SK-N-SH treated with all-trans-retinoic acid at 6 μM for 48 hours (cell line): Measurements from ENCODE around the gene ZNF710.
"Not testable (repeated sequence)": the region's sequence is repeated elsewhere in the genome, so short reads cannot be mapped to it uniquely, and the experiment has no call there.

Experiments
- ATAC-seq: fragments of 200-7000 bp; cut with Tn5 transposase; 3 replicates; pipeline ENCODE4 v1.9.1; 2020; ENCODE audit warnings: mild to moderate bottlenecking, moderate library complexity
- ARNTL ChIP-seq: fragments of 450-650 bp; formaldehyde crosslinking; IDR thresholded peaks from 2 replicates; pipeline ENCODE4 v1.5.0; 2020; ENCODE audit warnings: low read depth, mild to moderate bottlenecking, moderate library complexity, borderline replicate concordance
- BACH2 ChIP-seq: fragments of 250-450 bp; sonication (Bioruptor Pico); IDR thresholded peaks from 2 replicates; pipeline ENCODE4 v1.9.0; 2021; ENCODE audit warnings: mild to moderate bottlenecking, borderline replicate concordance
- CREB5 ChIP-seq: fragments of 250-450 bp; sonication (Bioruptor Pico); IDR thresholded peaks from 2 replicates; pipeline ENCODE4 v1.5.1; 2020; ENCODE audit warnings: low read depth, mild to moderate bottlenecking, moderate library complexity
- CSDC2 ChIP-seq: fragments of 250-450 bp; sonication (Bioruptor Pico); IDR thresholded peaks from 2 replicates; pipeline ENCODE4 v1.5.0; 2020; ENCODE audit warnings: mild to moderate bottlenecking, moderate library complexity
- ESRRG ChIP-seq: fragments of 250-450 bp; sonication (Bioruptor Pico); IDR thresholded peaks from 2 replicates; pipeline ENCODE4 v1.6.1; 2021; ENCODE audit warnings: mild to moderate bottlenecking
- GLIS3 ChIP-seq: fragments of 250-450 bp; sonication (Bioruptor Pico); IDR thresholded peaks from 2 replicates; pipeline ENCODE4 v1.5.0; 2020; ENCODE audit warnings: mild to moderate bottlenecking, moderate library complexity
- ISL1 ChIP-seq: fragments of 250-450 bp; sonication (Bioruptor Pico); IDR thresholded peaks from 2 replicates; pipeline ENCODE4 v2.1.2; 2022; ENCODE audit warnings: mild to moderate bottlenecking, moderate library complexity
- OSR1 ChIP-seq: fragments of 250-450 bp; sonication (Bioruptor Pico); IDR thresholded peaks from 2 replicates; pipeline ENCODE4 v1.8.0; 2022; ENCODE audit warnings: moderate library complexity, mild to moderate bottlenecking, inconsistent platforms
- PATZ1 ChIP-seq: fragments of 250-450 bp; sonication (Bioruptor Pico); IDR thresholded peaks from 2 replicates; pipeline ENCODE4 v1.8.0; 2020; ENCODE audit warnings: mild to moderate bottlenecking, moderate library complexity, borderline replicate concordance
- POU6F1 ChIP-seq: fragments of 250-450 bp; sonication (Bioruptor Pico); IDR thresholded peaks from 2 replicates; pipeline ENCODE4 v1.8.0; 2021; ENCODE audit warnings: low read depth, mild to moderate bottlenecking, moderate library complexity, borderline replicate concordance
- PPARA ChIP-seq: fragments of 250-450 bp; sonication (Bioruptor Pico); IDR thresholded peaks from 2 replicates; pipeline ENCODE4 v1.5.0; 2020; ENCODE audit warnings: mild to moderate bottlenecking, borderline replicate concordance
- RARB ChIP-seq: fragments of 250-450 bp; sonication (Bioruptor Pico); IDR thresholded peaks from 2 replicates; pipeline ENCODE4 v1.8.0; 2021; ENCODE audit warnings: mild to moderate bottlenecking, moderate library complexity
- SNAI2 ChIP-seq: fragments of 250-450 bp; sonication (Bioruptor Pico); IDR thresholded peaks from 2 replicates; pipeline ENCODE4 v1.5.0; 2020; ENCODE audit warnings: mild to moderate bottlenecking, moderate library complexity
- TCF4 ChIP-seq: fragments of 250-450 bp; sonication (Bioruptor Pico); IDR thresholded peaks from 2 replicates; pipeline ENCODE4 v1.8.0; 2021; ENCODE audit warnings: mild to moderate bottlenecking, moderate library complexity, borderline replicate concordance
- TOX ChIP-seq: fragments of 250-450 bp; sonication (Bioruptor Pico); IDR thresholded peaks from 2 replicates; pipeline ENCODE4 v1.8.0; 2021; ENCODE audit warnings: mild to moderate bottlenecking, moderate library complexity, borderline replicate concordance
- TSHZ2 ChIP-seq: fragments of 250-450 bp; sonication (Bioruptor Pico); IDR thresholded peaks from 2 replicates; pipeline ENCODE4 v1.5.0; 2020; ENCODE audit warnings: mild to moderate bottlenecking, moderate library complexity
- ZC3H10 ChIP-seq: fragments of 250-450 bp; sonication (Bioruptor Pico); IDR thresholded peaks from 2 replicates; pipeline ENCODE4 v1.5.1; 2021; ENCODE audit warnings: mild to moderate bottlenecking, moderate library complexity
- ZFP3 ChIP-seq: fragments of 250-450 bp; sonication (Bioruptor Pico); IDR thresholded peaks from 2 replicates; pipeline ENCODE4 v1.5.0; 2020; ENCODE audit warnings: mild to moderate bottlenecking, moderate library complexity
- ZFP30 ChIP-seq: fragments of 450-650 bp; formaldehyde crosslinking; IDR thresholded peaks from 2 replicates; pipeline ENCODE4 v1.5.0; 2022; ENCODE audit warnings: mild to moderate bottlenecking, moderate library complexity
- ZNF565 ChIP-seq: fragments of 450-650 bp; formaldehyde crosslinking; conservative IDR thresholded peaks from 2 replicates; pipeline ENCODE4 v1.5.0; 2020; ENCODE audit warnings: low read depth, mild to moderate bottlenecking, moderate library complexity
- ZNF70 ChIP-seq: fragments of 450-650 bp; formaldehyde crosslinking; IDR thresholded peaks from 2 replicates; pipeline ENCODE4 v1.5.0; 2020; ENCODE audit warnings: mild to moderate bottlenecking, moderate library complexity
- ZNF8 ChIP-seq: fragments of 450-650 bp; formaldehyde crosslinking; IDR thresholded peaks from 2 replicates; pipeline ENCODE4 v1.5.0; 2020; ENCODE audit warnings: mild to moderate bottlenecking, moderate library complexity

ZNF710 gene

GRCh38 chr15:89976246-89976600 is 24.9 kb upstream of the ZNF710 start:
- no peak for TF ChIP-seq ISL1 (CRISPR knock-in tag)
- no peak for TF ChIP-seq ZNF565 (CRISPR knock-in tag)
- TF ChIP-seq POU6F1 (CRISPR knock-in tag): no peak

GRCh38 chr15:89977836-89978235 is 23.3 kb upstream of the ZNF710 start:
- not testable (repeated sequence) for ATAC-seq

More at GRCh38 chr15:89976246-89976600, 24.9 kb upstream of the ZNF710 start:
- no peak for ATAC-seq

- TF ChIP-seq ZFP3 (CRISPR knock-in tag): no peak
- TF ChIP-seq BACH2 (CRISPR knock-in tag): no peak
- no peak for TF ChIP-seq PATZ1 (CRISPR knock-in tag)
- TF ChIP-seq TCF4: no peak
- no peak for TF ChIP-seq ISL1 (CRISPR knock-in tag)
- TF ChIP-seq TOX (CRISPR knock-in tag): no peak
- no peak for TF ChIP-seq ZNF8 (CRISPR knock-in tag)
- TF ChIP-seq, all 23 proteins: peak for 0
- no peak for ATAC-seq
Observed at GRCh38 chr15:89978914-89979313, 22.2 kb upstream of the ZNF710 start.

- no peak for TF ChIP-seq TOX (CRISPR knock-in tag)
- TF ChIP-seq CSDC2: no peak
- no peak for TF ChIP-seq SNAI2
- no peak for TF ChIP-seq RARB (CRISPR knock-in tag)
- TF ChIP-seq ZFP30 (CRISPR knock-in tag): no peak
- TF ChIP-seq ZNF70 (CRISPR knock-in tag): no peak
- no peak for TF ChIP-seq ARNTL (CRISPR knock-in tag)
- TF ChIP-seq PPARA (CRISPR knock-in tag): no peak
- no peak for TF ChIP-seq OSR1 (CRISPR knock-in tag)
- no peak for TF ChIP-seq PATZ1 (CRISPR knock-in tag)
- no peak for TF ChIP-seq TSHZ2 (CRISPR knock-in tag)
- no peak for TF ChIP-seq ISL1 (CRISPR knock-in tag)
- no peak for TF ChIP-seq ZNF8 (CRISPR knock-in tag)
- TF ChIP-seq TCF4: no peak
- TF ChIP-seq CREB5 (CRISPR knock-in tag): no peak
- TF ChIP-seq ZFP3 (CRISPR knock-in tag): no peak
- no peak for TF ChIP-seq ESRRG (CRISPR knock-in tag)
- TF ChIP-seq ZC3H10: no peak
- TF ChIP-seq POU6F1 (CRISPR knock-in tag): no peak
- TF ChIP-seq GLIS3 (CRISPR knock-in tag): no peak
- no peak for ATAC-seq
Observed at GRCh38 chr15:89980896-89981295, 20.2 kb upstream of the ZNF710 start.
